ENCODE data around the gene CLASRP.
A peak's percentile ranks its signal among the peaks of the same experiment; 100 is the strongest.

The CLASRP gene

DNA sequence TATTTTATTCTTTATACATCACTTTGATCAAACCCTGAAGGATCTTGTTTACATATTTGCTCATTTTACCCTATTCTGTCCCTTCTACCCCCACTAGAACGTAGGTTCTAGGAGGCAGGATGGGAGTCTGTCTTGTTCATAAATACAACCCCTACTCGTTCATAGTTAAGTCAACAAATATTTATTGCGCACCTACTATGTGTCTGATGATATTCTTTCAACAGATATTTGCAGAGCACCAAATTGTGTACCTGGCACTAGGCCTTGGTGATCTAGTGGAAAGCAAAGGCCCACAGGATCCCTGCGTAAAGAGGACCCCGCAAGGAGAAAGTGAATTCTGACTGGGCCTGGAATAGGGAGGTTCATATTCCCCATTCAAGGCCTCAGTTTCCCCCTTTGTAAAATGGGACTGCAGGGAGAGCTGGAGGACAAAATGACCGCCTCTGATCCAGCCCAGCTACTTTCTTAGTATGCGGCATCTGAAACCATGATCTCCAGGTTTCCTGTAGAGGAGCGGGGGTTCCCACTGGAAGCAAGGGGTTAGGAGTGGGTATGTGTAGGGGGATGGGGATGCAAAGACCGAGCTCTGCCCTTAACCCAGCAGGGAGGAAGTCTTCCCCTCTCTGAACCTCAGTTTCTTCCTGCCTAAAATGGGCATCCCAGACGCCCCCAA, 39.7 kb downstream of the CLASRP start:
- TF ChIP-seq, protein P1, sequence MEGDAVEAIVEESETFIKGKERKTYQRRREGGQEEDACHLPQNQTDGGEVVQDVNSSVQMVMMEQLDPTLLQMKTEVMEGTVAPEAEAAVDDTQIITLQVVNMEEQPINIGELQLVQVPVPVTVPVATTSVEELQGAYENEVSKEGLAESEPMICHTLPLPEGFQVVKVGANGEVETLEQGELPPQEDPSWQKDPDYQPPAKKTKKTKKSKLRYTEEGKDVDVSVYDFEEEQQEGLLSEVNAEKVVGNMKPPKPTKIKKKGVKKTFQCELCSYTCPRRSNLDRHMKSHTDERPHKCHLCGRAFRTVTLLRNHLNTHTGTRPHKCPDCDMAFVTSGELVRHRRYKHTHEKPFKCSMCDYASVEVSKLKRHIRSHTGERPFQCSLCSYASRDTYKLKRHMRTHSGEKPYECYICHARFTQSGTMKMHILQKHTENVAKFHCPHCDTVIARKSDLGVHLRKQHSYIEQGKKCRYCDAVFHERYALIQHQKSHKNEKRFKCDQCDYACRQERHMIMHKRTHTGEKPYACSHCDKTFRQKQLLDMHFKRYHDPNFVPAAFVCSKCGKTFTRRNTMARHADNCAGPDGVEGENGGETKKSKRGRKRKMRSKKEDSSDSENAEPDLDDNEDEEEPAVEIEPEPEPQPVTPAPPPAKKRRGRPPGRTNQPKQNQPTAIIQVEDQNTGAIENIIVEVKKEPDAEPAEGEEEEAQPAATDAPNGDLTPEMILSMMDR (IDR thresholded peaks at IDR 0.05; ENCODE audit: unreplicated experiment in 3 of 3), result no peak
- H3K4me1 Mint-ChIP-seq, result peaks cover 21% of the 10 kb centered on the region
- peaks cover 29% of the 10 kb centered on the region for H3K27me3 Mint-ChIP-seq (ENCODE audit: low read depth)
- H3K4me3 Mint-ChIP-seq, result peak overlapping the region; percentile 98 to 100 (median 99)
- H3K36me3 Mint-ChIP-seq (ENCODE audit: low read depth), result peaks cover 12% of the 10 kb centered on the region
- H3K9me3 Mint-ChIP-seq, result no peaks in the 10 kb centered on the region
- H3K27ac Mint-ChIP-seq, result no peak overlapping the region

DNA sequence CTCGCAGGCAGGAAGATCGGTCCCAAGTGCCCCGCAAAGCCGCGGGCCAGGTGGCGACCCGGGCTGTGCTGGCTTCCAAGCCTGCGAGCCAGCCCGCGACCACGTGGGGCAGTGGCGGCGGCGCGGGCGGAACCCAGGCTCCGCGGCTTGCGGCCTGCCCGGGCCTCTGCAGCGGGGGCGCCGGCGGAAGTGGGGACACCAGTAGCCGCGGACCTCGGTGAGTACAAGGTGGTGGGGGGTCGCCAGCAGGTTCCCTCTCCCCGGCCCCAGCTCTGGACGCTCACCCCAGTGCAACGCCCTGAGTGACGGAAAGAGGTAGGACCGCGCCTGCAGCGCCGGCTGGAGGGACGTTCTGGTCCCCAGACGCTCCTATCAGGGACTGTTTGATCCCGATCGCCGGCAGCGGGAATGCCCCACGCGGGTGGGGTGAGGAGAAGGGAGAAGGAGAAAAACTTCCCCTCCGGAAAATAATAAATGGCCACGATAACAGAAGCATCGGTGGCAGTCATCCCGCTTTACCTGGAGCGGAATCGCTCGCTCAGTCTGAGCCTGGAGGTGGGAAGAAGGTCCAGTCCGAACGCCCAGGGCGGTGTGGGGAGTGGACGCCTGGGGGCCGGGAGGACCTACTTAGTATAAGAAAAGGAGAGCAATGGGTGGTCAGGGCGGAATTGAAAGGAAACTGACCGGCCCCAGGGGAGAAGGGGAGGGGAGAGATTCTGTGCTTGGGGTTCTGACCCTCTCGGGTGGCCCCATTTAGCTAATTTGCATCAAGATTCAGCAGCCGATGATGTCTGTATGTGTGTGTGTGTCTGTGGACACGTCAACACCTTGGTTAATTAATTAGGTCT, 40.4 kb downstream of the CLASRP start, which contains the start of gene GEMIN7:
Gene GEMIN7, plus strand, starts transcription at position 198 of the 848 bp plus-strand sequence. CDS start 10,855 bp downstream, outside the sequence.
- peaks cover 29% of the 10 kb centered on the region for H3K27me3 Mint-ChIP-seq (ENCODE audit: low read depth)
- H3K4me1 Mint-ChIP-seq, result peaks cover 21% of the 10 kb centered on the region
- H3K27ac Mint-ChIP-seq, result peak within 1 kb of the TSS; percentile 56 to 93 (median 91)
- peaks cover 12% of the 10 kb centered on the region for H3K36me3 Mint-ChIP-seq (ENCODE audit: low read depth)
- TF ChIP-seq, protein P1 (IDR thresholded peaks at IDR 0.05; ENCODE audit: unreplicated experiment in 3 of 3), result peak in 2 of 3 experiments; percentile 15
- H3K9me3 Mint-ChIP-seq, result no peaks in the 10 kb centered on the region
- H3K4me3 Mint-ChIP-seq, result peak within 1 kb of the TSS; percentile 98 to 100 (median 99)

DNA sequence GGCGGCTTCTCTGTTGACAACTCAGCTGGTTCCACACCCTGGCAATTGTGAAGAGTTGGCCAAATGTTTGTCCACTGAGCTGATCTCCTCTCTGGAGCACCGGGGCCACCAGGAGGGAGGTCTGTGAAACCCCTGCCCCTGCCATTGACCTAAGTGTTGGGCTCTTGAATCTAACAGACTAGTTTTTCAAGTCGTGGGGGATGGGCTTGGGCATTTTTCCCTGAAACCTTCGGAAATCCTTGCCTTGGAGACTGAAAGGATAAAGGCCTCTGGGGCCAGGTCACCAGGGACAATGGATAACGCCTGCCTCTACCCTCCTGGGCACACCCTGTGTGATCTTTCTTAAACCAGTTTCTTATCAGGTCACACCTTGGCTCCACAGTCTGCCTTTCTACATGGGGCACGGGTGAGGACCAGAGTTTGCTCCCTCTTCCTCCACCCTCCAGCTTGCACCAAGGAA, 41.1 kb downstream of the CLASRP start:
- peak overlapping the region; percentile 98 to 100 (median 99) for H3K4me3 Mint-ChIP-seq
- H3K27ac Mint-ChIP-seq, result peak overlapping the region in 1 of 3 experiments; percentile 91
- peaks cover 12% of the 10 kb centered on the region for H3K36me3 Mint-ChIP-seq (ENCODE audit: low read depth)
- no peaks in the 10 kb centered on the region for H3K9me3 Mint-ChIP-seq
- TF ChIP-seq, protein P1 (IDR thresholded peaks at IDR 0.05; ENCODE audit: unreplicated experiment in 3 of 3), result no peak
- H3K4me1 Mint-ChIP-seq, result peaks cover 17% of the 10 kb centered on the region
- peaks cover 24% of the 10 kb centered on the region for H3K27me3 Mint-ChIP-seq (ENCODE audit: low read depth)

DNA sequence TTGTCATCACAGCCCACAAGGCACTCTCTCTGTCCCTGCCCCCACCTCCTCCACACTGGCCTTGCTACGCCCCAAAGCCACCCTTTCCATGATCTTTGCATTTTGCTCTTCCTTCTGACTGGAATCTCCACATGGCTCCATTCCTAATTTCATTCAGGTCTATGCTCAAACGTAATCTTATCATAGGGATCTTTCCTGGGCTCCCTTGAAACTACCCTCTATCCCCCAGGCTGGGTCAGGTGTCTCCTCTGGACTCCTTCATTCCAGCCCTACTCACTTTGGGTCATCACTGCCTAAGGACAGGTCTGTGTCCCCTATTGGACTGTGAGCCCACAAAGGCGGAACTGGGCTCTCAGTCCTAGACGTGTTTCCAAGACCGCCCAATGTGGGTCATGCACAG, 43.3 kb downstream of the CLASRP start:
- H3K27me3 Mint-ChIP-seq (ENCODE audit: low read depth), result peaks cover 9% of the 10 kb centered on the region
- TF ChIP-seq, protein P1 (IDR thresholded peaks at IDR 0.05; ENCODE audit: unreplicated experiment in 3 of 3), result no peak
- peaks cover 10% of the 10 kb centered on the region for H3K4me1 Mint-ChIP-seq
- H3K27ac Mint-ChIP-seq, result peak overlapping the region in 1 of 3 experiments; percentile 43
- peaks cover 17% of the 10 kb centered on the region for H3K36me3 Mint-ChIP-seq (ENCODE audit: low read depth)
- peak overlapping the region; percentile 64 to 80 (median 72) for H3K4me3 Mint-ChIP-seq
- H3K9me3 Mint-ChIP-seq, result no peaks in the 10 kb centered on the region

DNA sequence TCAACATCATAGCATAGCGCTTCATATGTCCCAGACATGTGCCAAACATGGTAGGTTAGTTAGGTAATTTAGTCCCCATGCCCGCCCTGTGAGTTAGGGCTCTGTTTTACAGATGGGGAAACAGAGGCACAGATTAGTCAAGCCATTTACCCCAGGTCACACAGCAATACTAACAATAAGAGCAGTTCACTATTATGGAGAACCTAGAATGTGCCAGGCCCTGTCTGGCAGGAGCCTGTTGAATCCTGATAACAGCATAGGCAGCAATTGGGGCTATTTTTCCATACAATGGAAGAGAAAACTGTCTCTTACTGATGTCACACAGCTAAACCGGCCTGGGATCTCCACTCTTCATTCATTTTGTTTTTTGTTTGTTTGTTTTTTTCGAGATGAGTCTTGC, 47.6 kb downstream of the CLASRP start:
- Mint-ChIP-seq H3K4me3 (no peak overlapping the region), H3K9me3 (no peaks in the 10 kb centered on the region), H3K27me3 (ENCODE audit: low read depth) (no peaks in the 10 kb centered on the region), H3K27ac (no peak overlapping the region), H3K36me3 (ENCODE audit: low read depth) (peaks cover 26% of the 10 kb centered on the region), H3K4me1 (peaks cover 14% of the 10 kb centered on the region)
- TF ChIP-seq, protein P1 (IDR thresholded peaks at IDR 0.05; ENCODE audit: unreplicated experiment in 3 of 3), result no peak
